SK-MEL-5 (cell line): ENCODE data around the gene SCLT1. TPM values are rescaled to one million over a fixed set of nuclear protein-coding genes. Genes with fewer than 3 reads are reported as not detected.

Experiments used
- DNase-seq: peaks from one replicate; pipeline ENCODE4 v3.0.0-alpha.2; 2016; ENCODE audit warnings: low read depth, low spot score
- in situ Hi-C: cut with HindIII; loops from 2 replicates; pipeline ENCODE4 v1.10.0; 2016; ENCODE audit warnings: low sequenced_read_pairs, high pct_unique_total_duplicates, low pct_unique_long_range_greater_than_20kb
- total RNA-seq: library from RNA; depleted of rRNA; stranded (reverse); fragments of >200 nt; shearing (Covaris generic); gene quantifications from 2 replicates; pipeline ENCODE4 v1.2.3, GENCODE V29; 2014

The SCLT1 gene
- total RNA-seq, 1 experiment from 2014 or later, result 10.8 TPM

- in situ Hi-C loops, result no loop called here
- no peak for DNase-seq
These were observed 171.4 kb downstream of the SCLT1 start for GRCh38 chr4:128921954-128922353.

- DNase-seq, result no peak
- in situ Hi-C loops, result no loop called here
These were observed 175.6 kb downstream of the SCLT1 start for GRCh38 chr4:128917781-128918180.

GRCh38 chr4:128916832-128917231, 176.5 kb downstream of the SCLT1 start:
- in situ Hi-C loops, result no loop called here
- no peak for DNase-seq

- in situ Hi-C loops, result no loop called here
These were observed 177.8 kb downstream of the SCLT1 start for GRCh38 chr4:128915544-128915943.

GRCh38 chr4:128913228-128913627, 180.1 kb downstream of the SCLT1 start:
- DNase-seq, result no peak
- in situ Hi-C loops, result no loop called here

More at GRCh38 chr4:128915544-128915943, 177.8 kb downstream of the SCLT1 start:
- DNase-seq, result no peak

GRCh38 chr4:128908735-128909134, 184.6 kb downstream of the SCLT1 start:
- in situ Hi-C loops, result no loop called here
- no peak for DNase-seq

- no peak for DNase-seq
- in situ Hi-C loops, result no loop called here
These were observed 185.4 kb downstream of the SCLT1 start for GRCh38 chr4:128907981-128908380.

GRCh38 chr4:128906581-128906980, 186.8 kb downstream of the SCLT1 start:
- in situ Hi-C loops, result no loop called here
- no peak for DNase-seq

GRCh38 chr4:128904821-128905220, 188.5 kb downstream of the SCLT1 start:
- DNase-seq, result no peak
- in situ Hi-C loops, result no loop called here

- no peak for DNase-seq
- in situ Hi-C loops, result no loop called here
These were observed 212.7 kb downstream of the SCLT1 start for GRCh38 chr4:128880662-128881061.

GRCh38 chr4:128879971-128880370, 213.4 kb downstream of the SCLT1 start:
- in situ Hi-C loops, result no loop called here
- no peak for DNase-seq

GRCh38 chr4:128879283-128879682, 214.1 kb downstream of the SCLT1 start:
- in situ Hi-C loops, result no loop called here
- no peak for DNase-seq

- in situ Hi-C loops, result no loop called here
These were observed 215.4 kb downstream of the SCLT1 start for GRCh38 chr4:128877934-128878333.

GRCh38 chr4:128876200-128876599, 217.1 kb downstream of the SCLT1 start:
- DNase-seq, result no peak
- in situ Hi-C loops, result no loop called here

More at GRCh38 chr4:128877934-128878333, 215.4 kb downstream of the SCLT1 start:
- no peak for DNase-seq

GRCh38 chr4:128871948-128872347, 221.4 kb downstream of the SCLT1 start:
- no peak for DNase-seq
- in situ Hi-C loops, result no loop called here

- no peak for DNase-seq
- in situ Hi-C loops, result no loop called here
These were observed 223.4 kb downstream of the SCLT1 start for GRCh38 chr4:128869776-128870509.

GRCh38 chr4:128868758-128869157, 224.6 kb downstream of the SCLT1 start:
- in situ Hi-C loops, result no loop called here

GRCh38 chr4:128866691-128867090, 226.6 kb downstream of the SCLT1 start:
- in situ Hi-C loops, result no loop called here
- no peak for DNase-seq

More at GRCh38 chr4:128868758-128869157, 224.6 kb downstream of the SCLT1 start:
- DNase-seq, result peak; percentile 22

- DNase-seq, result no peak
- in situ Hi-C loops, result no loop called here
These were observed 227.1 kb downstream of the SCLT1 start for GRCh38 chr4:128866269-128866668.
